ENCODE data around the gene HAS3.

DNA sequence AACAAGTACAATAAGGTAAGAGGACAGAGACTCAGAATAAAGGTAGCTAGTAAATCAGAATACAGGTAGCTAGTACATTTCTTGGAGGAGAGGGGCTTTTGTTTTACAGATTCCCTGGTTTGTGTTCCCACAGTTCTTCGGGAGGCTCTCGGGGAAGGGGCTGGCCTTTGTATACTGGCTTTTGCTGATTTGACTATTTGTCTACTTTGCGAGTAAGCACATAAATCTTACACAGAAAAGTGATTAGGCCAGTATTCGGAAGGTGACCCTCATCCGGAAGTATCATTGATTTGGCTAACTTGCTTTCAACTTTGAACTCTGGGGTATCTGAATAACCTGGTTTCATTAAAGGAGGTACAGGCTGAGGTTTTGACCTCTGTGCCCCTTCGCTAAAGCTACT lies 60.1 kb downstream of the HAS3 start:
- TF ChIP-seq CTCF (IDR thresholded peaks at IDR 0.05; ENCODE audit: insufficient read depth, low read length, poor library complexity, severe bottlenecking) (no peak), EZH2phosphoT487 (conservative IDR thresholded peaks at IDR 0.05; ENCODE audit: low read length) (no peak)

Measured in SU-DHL-6 (cell line).